HUDEP-2 (cell line): ENCODE results near the gene ATXN7L1.

Source experiments
- DNase-seq, 76 experiments: peaks; one replicate each; lab custom pipeline; 2025; ENCODE audit not compliant: unreplicated experiment in 76 of 76; lab: John Stamatoyannopoulos, UW

The ATXN7L1 gene

DNA sequence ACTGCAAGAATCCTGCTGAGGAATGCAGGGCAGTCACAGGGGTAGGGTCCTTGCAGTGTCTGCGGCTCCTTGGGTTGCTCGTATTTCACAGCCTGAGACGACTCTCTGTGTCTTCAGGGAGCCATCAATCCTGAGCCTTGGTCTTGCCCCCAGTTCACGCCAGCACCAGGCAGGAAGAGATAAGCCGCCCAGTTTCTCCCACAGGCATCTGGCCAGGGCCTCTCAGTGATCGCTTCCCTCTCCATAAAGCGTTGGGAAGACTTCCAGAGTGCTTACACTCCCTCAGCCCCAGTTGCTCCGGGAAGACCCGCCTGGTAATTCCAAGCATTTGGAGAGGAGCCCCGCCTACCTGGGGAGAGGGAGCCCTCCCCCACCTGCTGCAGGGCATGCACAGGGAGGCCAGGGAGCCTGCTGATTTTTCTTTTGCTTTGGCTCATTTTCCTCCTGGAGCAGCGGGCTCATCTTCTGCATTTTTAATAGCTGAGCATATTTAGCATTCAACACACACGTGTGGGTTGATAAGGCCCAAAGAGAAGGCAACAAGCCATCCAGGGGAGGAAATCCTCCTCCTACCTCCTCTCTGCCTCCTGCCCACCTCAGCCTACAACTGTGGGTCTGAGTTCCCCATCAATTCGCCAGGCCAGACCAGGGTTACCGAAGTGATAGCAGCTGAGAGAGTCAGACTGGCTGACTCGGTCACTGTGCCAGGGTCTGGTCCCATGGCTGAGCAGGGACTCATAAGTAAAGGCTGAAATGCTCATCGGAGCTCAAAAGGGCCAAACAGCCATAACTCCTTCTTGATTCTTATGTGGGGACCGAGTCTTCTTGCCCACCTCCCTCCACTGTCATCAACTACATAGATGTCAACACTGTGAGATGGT is 220.7 kb downstream of the ATXN7L1 start:
- DNase-seq, result no peak

DNA sequence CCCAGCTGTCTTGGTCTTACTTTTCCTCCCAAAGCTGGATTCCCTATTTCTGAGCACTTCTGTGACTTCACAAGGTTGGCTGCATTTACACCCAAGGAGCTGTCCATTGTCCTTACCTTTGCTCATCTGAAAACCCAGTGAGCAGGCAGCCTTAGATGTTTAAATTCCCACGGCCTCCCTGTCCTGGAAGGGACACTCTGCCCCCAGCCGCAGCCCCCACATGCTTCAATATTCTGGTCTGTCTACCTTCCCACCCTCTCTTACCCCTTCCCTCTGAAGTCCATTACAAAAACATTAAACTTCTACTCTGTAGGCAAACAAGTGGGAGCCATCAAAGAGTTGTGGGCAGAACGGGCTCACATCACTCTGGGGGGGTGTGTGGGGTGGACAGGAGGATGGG is 221.3 kb downstream of the ATXN7L1 start:
- no peak for DNase-seq

DNA sequence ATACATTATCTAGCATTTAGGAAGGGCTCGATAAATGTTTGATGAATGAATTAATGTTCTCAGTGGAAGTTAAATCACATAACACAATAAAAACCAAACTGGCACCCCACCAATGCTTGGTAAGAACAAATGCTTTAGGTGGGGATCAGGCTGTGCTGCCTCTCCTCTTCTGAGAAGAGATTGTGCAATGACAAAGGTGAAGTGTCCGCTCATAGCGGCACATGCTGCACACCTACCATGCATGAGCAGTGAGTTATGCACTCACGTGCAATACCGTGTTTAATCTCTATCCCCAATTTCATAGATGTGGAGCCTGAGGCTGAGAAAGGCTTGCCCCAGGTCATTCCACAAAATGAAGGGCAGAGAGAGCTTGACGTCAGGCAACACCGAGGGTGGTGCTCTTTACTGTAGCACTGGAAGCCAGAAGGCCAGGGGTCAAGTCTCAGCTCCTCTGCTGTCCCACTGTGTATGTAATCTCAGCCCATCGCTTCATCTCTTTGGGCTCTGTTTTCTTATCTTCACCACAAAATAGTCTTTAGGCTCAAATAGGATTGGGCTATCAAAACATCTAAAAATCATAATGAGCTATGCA is 222.2 kb downstream of the ATXN7L1 start:
- no peak for DNase-seq

DNA sequence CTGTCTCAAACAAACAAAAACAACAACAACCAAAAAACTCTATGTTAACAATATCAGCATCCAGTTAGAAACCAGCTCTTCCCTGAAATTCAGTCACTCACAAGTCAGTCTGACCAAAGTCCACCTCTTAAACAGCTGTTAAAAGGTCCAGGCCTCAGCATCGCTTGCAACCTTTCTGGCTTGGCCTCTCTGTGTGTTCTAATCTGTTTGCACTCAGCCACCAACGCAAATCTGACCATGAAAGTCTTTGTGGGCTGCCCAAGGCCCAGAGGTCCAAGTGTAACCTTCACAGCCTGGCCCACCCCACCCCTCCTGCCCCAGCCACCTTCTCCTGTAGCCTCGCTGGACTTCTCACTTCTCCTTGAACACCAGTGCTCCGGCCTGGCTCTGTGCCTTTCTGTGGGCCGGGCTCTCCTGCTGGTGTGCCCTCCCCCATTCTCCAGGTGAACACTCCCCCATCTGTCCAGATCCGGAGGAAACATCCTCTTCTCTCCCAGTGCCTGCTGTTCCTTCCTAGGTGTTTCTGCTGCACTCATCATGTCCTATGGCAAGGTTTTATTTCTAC is 222.9 kb downstream of the ATXN7L1 start:
- DNase-seq, result no peak

DNA sequence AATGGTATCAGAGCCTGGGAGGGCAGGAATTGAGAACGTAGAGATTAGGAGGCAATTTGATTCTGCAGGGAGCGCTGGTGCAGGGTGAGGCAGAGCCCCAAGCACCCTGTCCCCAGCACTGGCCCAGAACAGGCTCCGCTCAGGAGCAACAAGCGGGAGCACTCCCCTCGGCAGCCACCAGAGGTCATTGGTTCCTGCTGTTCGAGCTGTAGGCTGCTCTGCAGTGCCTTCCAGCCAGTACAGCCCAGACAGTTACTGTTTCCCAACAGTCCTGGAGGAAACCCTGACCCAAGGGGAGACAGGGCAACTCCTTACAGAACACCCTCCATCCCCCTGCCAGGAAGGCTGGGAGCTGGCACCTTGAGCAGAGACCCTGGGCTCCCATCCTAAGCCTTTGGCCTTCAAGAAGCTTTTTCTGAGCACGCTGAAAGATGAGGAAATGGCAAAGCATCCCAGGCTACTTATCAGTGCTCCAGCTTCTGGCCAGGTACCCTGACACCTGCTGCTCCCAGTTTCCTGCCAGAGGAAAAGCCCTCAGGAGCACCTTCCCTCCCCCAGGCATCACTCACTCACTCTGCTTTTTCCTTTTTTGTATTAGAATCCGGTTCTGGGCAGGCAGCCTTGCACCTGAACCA is 223.9 kb downstream of the ATXN7L1 start:
- DNase-seq, result peak in 53 of 76 experiments; percentile 5 to 66 (median 37)

DNA sequence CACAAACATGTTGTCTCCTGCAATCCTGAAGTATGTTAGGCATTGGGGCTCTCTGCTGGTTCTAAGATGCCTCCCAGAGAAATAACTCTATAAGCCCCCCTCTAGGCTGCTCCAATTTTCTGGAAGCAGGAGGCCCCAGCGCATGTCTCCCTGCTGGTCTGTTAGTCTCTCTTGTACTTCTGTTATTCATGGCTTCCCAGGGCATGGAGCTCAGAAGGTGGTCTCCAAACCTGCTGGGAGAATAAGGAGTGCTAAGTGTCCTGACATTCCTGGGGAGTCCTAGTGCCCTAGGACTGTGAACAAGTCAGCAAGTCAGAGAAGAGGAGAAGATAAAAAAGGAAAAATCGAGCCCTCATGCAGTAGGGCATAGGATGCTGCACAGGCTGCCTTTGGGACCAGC is 224.6 kb downstream of the ATXN7L1 start:
- no peak for DNase-seq

DNA sequence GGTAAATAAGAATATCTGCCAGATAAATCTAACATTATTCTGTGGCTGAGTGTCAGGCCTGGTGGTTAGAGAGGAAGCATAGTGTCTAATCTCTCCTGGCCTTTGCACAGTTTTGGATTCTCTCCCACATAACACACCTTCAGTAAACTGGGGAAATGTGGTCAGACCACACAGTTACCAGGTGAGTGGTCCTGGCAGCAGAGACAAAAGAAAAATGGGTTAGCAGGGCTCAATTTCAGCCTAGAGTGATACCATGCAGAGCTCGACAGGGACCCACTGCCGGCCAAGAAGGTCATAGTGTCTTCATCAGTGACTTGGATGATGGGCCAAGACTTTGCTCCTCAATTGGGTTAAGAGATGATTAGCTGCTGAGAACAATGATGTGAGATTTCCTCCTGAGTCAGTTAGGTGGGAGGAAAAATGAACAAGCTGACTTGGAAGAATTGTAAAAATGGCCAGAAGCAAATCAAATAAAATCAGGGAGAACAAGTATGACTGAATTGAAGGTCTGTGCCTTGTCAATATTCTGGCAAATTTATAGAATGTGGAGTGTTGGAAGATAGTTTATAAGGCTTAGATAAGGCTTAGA is 225.9 kb downstream of the ATXN7L1 start:
- DNase-seq, result no peak

DNA sequence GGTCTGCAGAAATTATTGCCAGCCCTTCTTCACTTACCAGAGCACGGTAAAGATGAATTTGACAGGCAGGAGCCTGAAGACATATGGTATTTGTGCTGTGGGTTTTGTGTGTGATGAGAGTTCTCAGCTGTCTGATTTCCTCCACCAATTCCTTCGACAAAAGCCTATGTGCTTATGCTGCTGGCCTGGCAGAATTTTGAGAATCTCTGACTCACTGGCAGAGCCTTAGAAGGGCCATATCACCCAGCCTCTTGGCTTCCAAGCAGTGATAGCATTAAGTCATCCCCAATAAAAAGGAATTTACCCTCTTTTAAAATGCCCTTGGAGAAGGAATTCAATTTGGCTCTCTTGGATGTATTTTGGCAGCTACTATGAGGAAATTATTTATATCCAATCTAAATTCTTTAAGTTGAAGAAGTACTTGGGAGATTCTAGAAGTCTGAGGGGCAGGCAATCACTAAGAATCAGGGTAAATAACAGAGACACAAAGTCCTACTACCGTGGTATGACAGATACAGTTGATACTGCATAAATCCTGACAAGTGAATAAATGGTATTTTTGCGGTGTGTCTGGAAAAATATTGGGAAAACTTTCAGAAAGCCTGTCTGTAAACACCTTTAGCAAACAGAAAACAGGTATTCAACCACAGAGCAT is 226.5 kb downstream of the ATXN7L1 start:
- no peak for DNase-seq

DNA sequence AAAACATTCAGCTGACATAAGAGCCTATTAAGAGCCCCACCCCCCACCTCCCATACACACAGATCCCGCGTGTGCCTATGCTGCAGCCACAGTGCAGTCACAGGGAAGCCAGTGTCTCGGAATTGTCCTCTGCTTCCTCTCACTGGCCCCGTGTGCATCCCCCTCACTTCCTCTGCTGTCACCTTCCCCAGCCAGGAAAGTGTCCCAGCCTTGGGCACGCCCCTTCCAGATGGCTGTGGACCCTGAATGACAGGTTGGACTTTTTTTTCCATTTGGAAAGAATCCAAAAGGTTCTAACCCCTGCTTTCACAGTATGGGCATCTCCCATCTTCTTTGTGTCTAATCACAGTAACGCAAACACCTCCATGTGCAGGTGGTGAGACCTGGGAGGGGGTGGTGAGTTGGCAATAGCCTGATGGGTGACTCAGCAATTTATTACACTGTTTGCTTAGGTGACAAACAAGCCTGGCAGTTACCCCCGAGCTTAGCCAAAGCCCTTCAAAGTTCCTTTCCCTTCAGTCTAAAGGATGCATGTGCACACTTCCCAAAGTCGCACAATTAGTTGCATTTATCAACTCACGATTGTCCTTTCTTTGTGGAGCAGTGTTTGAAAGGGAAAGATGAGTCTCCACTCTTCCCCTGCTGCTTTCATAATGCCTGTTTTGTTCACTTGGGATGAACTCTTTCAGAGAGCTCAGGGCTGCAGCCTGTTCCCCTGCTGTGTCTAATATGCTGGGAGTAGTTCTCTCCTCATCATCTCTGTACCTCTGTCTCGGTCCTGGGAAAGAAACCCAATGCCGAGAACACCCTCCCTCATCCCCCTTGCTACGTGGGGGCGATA is 227.6 kb downstream of the ATXN7L1 start:
- DNase-seq, result no peak

DNA sequence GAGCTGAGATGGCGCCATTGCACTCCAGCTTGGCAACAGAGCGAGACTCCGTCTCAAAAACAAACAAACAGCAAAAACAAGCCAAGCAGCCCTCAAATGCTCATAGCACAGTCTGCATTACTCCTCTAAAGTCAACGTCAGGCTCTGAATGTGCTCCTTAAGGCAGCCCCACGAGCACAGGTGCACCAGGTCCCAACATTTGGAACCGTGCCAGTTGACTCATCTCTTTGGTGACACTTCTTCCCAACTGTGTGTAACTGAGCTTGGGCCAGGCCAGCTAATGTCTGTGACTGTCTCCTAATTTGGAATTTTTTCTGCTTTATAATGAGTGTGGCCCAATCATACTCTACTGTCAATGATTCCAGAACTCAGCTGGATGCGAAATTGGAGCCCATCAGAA is 228.8 kb downstream of the ATXN7L1 start:
- no peak for DNase-seq

DNA sequence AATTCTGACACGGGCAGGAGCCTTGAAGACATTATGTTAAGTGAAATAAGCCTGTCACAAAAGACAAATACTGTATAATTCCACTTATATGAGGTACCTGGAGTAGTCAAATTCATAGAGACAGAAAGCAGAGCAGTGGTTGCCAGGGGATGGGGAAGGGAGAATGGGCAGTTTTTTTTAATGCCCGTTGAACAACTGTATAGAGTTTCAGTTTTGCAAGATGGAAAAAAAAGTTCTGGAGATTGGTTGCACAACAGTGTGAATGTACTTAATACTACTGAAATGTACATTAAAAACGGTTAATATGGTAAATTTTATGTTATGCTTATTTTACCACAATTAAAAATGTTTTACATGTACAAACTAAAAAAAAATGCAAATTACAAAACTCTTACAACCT is 231.5 kb downstream of the ATXN7L1 start:
- DNase-seq, result no peak

DNA sequence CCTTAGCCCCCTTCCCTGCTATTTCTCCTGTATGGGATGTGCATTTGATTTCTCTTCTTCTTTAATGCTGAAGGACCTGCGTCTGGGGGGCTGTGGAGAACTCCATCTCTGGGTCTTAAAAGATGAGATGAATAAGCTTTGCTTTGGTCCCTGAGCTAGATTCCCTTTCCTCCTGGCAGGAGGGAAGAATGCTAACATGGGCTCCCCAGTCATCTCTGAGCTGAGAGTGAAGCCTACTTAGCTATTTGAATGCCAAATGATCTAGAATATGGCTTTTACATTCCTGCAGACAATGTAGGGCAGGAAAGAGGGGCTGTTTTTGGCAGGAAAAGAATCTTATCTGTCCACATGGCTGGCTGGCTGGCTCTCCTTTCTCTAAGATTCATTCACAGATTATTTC is 232.5 kb downstream of the ATXN7L1 start:
- no peak for DNase-seq

DNA sequence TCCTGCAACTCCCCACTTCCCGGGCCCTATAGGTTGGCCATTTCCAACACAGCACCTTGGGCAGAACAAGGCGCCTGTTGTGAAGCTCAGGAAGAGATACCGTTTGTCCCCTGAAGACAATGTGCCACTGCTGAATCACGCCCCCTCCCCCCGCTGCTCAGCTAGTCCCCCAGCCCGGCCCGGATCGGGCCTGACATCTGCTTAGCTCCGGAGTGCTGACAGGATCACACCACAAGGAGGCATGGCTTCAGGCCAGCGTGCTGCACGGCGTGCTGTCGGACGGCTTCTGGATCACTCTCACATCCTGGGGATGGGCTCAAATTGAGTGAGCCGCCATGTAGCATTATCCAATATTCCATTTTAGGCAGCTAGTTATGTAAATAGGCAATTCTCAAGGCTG is 233.0 kb downstream of the ATXN7L1 start:
- DNase-seq, result no peak

DNA sequence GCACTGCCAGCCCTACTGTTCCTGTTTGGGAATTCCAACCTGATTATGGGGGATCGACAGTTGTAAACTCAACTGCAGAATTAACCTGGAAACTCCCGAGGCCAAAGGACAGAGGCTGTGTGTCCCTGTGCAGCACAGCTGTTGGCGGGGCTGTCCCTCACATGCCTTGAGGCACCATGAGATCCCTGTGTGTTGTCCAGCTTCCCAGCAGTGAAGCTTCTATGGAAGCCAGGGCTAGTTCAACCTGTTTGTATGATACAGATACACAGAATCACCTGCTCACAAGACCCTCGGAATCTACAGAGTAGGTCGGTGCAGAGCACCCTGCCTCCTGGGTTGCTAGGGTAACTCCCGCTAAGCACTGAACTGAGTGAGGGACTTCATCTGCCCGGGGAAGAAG is 234.1 kb downstream of the ATXN7L1 start:
- no peak for DNase-seq

DNA sequence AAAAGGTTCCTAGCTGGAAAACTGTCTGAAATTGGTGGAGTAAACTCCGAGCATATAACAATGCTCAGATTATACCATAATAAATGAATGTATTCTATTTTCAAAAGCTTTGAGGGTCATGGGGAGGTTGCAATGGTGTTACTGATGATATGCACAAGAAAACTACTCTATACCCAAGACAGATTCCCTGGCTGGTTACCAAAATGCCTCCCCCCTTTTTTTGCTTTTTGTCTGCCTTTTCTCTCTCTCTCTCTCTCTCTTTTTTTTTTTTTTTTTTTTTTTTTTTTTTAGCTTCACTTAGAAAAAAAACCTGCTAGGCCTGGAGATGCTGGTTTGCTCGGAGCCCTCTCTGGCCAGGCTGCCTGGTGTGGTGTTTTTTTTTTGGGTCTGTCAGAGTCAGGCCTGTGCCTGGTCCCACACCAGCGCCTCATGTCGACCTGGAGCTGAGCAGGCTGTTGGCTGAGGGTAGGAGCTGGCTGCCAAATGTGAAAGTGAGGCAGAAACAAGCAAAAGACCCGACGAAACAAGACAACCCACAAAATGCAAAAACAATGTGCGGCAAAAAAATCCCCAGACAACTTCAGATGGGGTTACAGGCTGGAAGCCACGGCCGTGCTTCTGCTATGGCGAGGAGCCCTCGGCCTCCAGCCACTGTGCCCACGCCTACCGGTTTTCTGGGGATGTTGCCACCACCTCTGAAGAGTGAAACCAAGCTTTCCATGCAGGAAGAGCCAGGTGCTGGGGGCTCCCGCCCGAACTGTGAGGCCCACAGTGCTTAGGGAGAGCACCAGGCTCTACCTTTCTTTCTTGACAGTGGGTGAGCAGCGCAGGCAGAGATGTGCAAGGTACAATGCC is 235.2 kb downstream of the ATXN7L1 start:
- DNase-seq, result no peak

DNA sequence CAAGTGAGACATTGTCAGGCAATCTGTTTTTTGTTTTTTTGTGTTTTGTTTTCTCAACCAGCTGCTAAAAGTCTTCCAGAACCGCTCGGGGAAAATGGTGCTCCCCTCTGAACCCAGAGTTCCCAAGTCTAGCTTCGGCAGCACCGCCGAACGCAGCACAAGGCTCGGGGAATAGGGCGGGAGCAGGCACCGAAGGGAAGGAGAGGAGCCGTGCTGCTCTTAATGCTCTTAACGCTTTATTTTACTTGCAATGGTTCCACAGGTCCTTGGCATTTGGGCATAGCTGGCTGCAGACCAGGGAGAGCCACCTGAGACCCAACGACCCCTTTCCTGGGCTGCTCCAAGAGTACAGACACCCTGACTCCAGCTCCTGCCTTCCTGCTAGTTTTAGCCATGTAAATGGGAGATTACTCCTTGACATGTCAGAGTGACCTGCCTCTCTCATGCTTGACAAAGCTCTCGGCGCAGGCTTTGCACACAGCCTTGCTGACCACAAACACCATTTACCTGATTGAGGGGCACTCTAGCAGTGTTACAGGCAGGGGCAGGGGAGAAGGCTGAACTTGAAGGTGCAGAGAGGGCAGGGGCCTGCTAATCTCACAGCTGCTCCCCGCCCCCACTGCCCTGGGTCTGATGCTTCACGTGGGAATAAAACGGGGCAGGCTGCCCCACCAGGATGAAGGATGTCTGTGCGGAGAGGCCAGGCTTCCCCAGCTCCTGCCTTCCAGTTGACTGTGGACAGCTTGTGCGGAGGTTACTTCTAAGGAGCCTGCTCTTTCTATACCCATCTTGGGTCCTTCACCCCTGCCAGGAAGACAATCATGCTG is 236.5 kb downstream of the ATXN7L1 start:
- no peak for DNase-seq

DNA sequence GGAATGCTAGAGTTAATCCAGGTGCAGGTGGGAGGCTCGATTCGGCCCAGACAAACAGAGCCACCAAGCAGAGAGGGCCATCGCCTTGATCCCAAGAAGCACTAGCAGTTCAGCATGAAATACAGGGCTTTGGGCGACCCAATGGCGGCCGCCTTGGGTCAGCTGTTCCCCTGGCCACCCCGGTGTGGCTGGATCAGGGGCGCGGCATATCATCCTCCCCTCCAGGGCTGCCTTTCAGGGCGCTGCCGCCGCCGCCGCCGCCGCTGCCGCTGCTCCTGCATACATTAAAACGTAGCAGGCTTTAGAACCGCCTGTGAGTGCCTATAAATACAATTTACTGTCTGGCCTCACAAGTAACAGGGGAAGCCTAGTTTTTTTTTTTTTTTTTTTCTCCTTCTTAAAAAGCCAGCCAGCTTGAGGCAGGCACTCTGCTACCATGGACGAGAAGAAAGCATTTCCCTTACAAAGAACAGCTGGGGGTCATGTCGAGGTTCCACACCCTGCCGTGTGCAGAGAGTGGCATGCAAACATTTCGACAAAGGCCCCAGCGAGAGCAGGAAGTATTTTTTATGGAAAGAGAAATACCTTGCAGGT is 237.4 kb downstream of the ATXN7L1 start:
- no peak for DNase-seq

DNA sequence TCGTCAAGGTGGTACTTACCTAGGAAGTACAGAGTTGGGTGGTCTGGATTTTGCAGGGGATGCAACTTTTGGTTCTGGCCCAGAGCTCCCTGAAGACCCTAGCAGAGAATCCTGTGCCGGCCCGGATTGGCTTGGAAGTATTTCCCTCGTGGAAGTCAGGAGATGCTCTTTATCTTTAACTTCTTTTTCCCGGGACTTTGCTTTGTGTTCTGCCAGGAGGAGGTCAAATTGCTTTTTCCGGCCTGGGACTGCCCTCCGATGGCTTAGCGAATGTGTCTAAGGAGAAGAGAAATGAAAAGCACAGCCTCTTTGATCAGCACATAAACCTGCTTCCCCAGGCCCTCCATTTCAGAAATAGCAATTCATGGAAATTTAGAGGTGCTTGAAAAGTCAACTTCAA is 238.1 kb downstream of the ATXN7L1 start:
- no peak for DNase-seq
